GM18508 (cell line): ENCODE measurements around the gene PARP8.

ENCODE experiments used
- ATAC-seq: cut with Tn5 transposase; IDR thresholded peaks from one replicate; pipeline ENCODE4 v1.9.1; 2021; ENCODE audit warnings: moderate number of reproducible peaks; ENCODE audit not compliant: insufficient read depth, unreplicated experiment

PARP8 gene

GRCh38 chr5:50722223-50722622, 55.8 kb downstream of the PARP8 start:
- no peak for ATAC-seq

DNA sequence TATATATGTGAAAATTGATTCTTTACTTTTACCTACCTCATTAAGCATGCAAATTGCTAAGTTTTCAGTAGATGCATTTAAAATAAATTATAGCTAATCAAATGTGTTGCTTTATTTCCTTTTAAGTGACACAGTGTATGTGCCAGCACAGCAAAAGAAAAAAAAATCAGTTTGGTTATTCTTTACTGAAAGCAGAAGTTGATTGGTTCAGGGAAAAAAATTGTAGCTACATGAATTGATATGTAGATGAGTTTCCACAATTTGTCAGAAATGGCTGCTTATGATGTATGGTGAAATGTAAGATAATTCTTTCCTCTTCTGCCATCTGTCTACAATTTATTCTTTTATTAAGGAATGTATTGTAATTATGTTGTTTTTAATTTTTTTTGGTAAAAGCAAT, 57.8 kb downstream of the PARP8 start:
- ATAC-seq, result no peak

DNA sequence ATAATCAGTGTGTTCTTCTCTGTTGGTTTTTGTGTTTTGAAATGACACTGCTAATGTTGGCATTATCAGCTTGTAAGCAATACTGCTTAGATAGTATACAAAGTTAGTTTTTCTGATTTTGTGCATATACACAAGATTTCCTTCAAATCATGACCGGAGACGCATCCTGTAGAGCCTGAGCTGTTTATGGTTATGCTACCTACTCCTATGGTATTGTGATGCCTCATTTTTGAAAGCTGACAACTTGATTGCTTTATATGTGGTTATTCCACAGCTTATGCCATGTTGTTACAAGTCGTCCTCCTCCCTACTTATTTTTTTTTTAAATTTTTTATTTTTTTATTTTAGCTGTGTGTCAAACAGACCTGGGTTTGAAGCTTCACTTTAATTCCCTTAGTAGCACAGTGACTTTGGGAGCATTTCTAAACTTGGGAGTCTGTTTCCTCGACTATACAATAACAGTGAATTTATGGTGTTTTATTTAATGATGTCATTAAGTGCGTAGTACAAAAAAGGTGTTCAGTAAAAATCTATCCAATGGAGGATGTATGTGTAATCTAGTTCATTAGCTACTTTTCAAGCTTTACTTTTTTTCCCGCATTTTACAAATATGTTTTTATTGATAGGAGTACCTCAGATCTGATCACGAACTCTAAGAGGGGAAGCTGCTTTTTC, 59.5 kb downstream of the PARP8 start:
- ATAC-seq, result no peak

DNA sequence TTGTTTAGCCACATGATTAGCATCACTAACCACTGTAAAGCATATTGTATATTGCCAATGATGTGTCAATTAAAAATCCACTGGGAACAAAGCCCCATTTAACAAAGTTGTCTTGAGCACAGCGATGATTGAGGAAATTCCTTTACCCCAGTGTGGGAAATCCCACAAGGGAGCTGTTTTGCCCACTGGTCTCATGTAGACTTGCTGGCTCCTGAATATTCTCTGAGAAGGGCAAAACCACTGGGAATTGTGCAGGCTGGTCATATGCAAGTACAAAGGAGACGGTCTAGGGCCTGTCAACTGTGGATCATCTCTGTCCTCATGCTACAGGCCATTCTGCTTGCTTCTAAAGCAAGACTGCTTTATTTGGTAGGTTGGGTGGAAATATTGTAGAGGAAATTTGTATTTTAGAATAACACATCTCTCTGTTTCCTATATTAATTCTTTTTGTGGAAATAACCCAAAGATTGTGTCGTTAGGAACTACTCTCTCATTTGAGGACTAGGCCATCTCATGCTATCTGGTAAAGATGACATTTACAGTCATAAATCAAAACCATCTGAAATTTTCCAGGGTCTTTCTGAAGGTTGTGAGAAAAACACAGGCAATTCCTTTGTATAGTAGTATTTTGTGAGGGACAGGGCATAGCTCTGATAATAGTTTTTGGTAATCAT, 60.2 kb downstream of the PARP8 start:
- no peak for ATAC-seq

- ATAC-seq, result no peak
Observed at GRCh38 chr5:50727149-50727496, 60.7 kb downstream of the PARP8 start.

DNA sequence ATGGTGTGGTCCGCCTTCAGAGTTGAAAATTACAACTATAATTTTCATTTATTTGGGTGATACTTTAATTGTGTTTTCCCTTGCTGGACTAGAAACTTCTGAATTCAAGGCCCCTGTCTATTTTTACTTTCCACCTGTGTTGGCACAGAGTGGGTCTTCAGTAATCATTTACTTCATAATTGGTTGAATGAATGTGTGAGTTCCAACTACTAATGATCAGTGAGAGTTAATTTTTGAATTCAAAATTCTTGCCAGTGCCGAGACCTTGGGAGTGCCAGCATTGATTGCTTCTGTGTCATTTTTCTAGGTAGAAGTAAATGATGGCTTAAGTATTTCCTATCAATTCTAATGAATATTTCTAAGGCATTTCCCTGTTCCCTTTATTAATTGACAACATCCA, 61.4 kb downstream of the PARP8 start:
- no peak for ATAC-seq

DNA sequence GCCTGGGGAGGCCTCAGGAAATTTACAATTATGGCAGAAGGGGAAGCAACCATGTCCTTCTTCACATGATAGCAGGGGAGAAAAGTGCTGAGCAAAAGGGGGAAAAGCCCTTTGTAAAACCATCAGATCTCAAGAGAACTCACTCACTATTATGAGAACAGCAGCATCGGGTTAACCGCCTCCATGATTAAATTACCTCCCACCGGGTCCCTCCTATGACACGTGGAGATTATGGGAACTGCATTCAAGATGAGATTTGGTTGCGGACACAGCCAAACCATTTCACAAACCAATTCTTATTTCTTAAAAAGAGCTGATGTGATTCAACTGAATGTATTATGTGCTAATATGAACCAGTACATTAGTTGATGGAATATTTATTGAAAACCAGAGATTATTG, 63.9 kb downstream of the PARP8 start:
- no peak for ATAC-seq

- ATAC-seq, result no peak
Observed at GRCh38 chr5:50730841-50731240, 64.4 kb downstream of the PARP8 start.

DNA sequence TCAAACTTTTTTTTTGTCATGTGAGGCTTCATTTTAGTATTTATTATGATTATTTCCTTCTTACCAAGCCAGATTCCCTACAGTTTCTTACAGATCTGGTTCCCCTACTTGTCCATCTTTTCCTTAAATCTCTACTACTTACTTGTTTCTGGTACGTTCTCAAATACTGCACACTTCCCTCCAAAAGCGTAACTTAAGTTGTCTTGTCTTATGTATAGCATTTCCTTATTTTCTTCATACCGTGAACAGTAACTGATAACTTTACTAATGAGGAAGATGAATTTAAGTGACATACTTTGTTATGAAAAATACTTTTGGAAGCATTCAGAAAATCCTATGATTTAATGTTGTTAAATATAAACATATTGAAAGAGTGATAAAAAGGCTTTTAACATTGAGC, 67.3 kb downstream of the PARP8 start:
- ATAC-seq, result no peak

DNA sequence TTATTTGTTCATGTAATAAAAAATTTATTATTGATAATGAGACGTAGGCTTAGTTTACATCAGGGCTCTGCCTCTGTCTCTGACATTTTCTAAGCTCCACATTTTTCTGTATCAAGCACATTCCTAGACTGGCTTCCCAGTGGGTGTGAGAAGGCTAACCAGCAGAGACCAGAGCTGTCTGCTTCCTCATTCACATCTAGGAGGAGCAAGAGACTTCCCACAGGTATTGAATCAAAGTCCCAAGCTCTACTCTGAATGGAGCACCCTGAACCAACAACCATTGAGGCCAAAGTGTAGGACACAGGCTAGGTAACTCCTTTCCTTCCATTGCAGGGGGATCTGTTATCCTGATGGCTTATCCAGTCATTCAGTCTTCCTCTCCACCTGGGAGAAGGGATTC, 72.4 kb downstream of the PARP8 start:
- no peak for ATAC-seq

- no peak for ATAC-seq
Observed at GRCh38 chr5:50740832-50741231, 74.4 kb downstream of the PARP8 start.

DNA sequence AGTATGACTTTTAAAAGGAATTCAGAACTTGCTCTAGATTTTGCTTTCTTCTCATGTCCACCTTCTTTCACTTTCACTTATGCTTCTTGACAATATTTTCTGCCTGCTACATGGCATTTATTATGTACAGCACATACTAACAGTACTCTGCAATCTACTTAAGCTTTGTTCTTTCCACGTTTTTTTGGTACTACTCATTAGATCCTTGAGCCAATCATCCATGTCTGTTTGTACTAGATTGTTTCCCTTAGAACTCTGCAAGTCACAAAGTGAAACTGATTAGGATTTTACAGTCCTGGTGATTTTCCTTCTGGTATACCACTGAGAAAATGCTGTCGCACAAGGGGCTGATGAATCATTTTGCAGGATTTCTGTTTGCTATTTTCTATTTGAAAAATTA, 78.3 kb downstream of the PARP8 start:
- ATAC-seq, result peak; percentile 49

- ATAC-seq, result no peak
Observed at GRCh38 chr5:50745221-50745910, 78.9 kb downstream of the PARP8 start.

- no peak for ATAC-seq
Observed at GRCh38 chr5:50749181-50749580, 82.7 kb downstream of the PARP8 start.

- no peak for ATAC-seq
Observed at GRCh38 chr5:50749873-50750272, 83.4 kb downstream of the PARP8 start.

GRCh38 chr5:50751064-50751657, 84.7 kb downstream of the PARP8 start:
- ATAC-seq, result peak; percentile 96

- ATAC-seq, result no peak
Observed at GRCh38 chr5:50752800-50753199, 86.4 kb downstream of the PARP8 start.

- ATAC-seq, result no peak
Observed at GRCh38 chr5:50759526-50760270, 93.3 kb downstream of the PARP8 start.

- ATAC-seq, result no peak
Observed at GRCh38 chr5:50763351-50763750, 96.9 kb downstream of the PARP8 start.

DNA sequence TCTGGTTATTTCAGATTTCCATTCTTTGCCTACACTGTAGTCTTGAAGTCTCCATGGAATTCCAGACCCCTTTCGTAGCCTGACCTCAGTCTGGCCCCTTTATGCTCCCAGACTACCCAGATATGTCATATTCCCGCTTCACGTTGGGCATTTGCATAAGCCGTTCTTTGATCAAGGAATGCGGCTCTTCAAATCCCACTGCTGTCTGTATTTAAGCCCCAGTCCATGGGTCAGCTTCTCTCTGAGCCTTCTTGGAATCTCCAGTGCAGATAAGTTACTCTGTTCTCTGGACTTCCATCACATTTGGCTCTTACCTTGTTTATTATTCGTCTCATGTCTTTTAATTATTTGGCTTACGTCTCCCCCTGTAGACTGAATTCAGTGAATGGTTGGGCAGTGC, 97.4 kb downstream of the PARP8 start:
- ATAC-seq, result no peak

- ATAC-seq, result no peak
Observed at GRCh38 chr5:50766042-50766441, 99.6 kb downstream of the PARP8 start.
